GM15510 (cell line): ENCODE results near the gene TGM5.

Experiments
- POLR2A ChIP-seq: IDR thresholded peaks from 3 replicates; pipeline ENCODE4 v1.6.1; 2011; ENCODE audit warnings: borderline replicate concordance; ENCODE audit not compliant: insufficient read length; ENCODE audit errors: extremely low read depth

Gene TGM5, protein sequence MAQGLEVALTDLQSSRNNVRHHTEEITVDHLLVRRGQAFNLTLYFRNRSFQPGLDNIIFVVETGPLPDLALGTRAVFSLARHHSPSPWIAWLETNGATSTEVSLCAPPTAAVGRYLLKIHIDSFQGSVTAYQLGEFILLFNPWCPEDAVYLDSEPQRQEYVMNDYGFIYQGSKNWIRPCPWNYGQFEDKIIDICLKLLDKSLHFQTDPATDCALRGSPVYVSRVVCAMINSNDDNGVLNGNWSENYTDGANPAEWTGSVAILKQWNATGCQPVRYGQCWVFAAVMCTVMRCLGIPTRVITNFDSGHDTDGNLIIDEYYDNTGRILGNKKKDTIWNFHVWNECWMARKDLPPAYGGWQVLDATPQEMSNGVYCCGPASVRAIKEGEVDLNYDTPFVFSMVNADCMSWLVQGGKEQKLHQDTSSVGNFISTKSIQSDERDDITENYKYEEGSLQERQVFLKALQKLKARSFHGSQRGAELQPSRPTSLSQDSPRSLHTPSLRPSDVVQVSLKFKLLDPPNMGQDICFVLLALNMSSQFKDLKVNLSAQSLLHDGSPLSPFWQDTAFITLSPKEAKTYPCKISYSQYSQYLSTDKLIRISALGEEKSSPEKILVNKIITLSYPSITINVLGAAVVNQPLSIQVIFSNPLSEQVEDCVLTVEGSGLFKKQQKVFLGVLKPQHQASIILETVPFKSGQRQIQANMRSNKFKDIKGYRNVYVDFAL

DNA sequence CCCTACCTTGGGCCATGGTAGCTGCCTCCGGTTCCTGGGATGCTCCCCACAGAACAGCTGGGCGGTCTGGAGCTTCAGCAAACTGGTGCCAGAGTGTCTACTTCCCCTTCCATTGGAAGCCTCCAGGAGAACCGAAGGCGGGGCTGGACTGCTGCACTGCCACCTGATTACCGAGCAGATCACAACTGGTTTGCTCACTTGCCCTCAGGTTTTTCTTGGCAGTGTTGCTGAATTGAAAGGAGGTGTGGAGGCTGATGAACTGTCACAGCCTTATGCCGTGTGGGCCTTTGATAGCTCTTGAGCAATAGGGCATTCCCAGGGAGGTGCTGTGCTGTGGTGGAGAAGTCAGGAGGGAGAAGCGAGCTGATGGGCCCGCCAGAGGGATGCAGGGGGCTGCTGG, at the start of gene TGM5:
TSS of gene TGM5 (minus strand) at position 95 of the 400 bp plus-strand sequence. CDS start at position 16, 79 bp downstream.
- no peak for TF ChIP-seq POLR2A

DNA sequence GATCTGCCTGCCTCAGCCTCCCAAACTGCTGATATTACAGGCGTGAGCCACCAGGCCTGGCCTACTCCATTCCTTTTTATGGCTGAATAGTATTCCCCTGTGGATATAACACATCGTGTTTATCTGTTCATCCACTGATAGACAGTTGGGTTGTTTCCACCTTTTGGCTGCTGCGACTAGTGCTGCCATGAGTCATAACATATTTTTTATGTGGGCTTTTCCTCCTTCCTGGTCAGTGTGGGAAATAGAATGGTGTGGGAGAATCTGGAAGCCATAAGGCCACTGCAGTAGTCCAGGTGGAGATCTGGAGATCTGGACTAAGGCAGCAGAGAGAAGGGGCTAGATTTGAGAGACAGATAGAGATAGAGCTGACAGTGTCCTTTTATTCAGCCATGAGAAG, 47.4 kb upstream of the TGM5 start:
- TF ChIP-seq POLR2A: no peak

DNA sequence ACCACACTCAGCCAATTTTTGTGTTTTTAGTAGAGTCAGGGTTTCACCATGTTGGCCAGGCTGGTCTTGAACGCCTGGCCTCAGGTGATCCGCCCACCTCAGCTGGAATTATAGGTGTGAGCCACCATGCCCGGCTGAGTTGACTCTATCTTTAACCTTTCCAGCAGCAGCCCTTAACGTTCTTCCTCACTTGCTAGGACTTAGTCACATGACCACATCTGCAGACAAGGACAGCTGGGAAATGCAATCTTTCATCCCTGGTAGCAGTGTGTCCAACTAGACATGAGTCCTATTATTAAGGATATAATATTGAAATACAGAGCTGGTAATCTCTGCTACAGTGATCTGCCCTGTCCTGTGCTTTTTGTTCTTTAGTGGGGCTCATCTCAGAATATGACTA, 45.6 kb upstream of the TGM5 start:
- TF ChIP-seq POLR2A: no peak

DNA sequence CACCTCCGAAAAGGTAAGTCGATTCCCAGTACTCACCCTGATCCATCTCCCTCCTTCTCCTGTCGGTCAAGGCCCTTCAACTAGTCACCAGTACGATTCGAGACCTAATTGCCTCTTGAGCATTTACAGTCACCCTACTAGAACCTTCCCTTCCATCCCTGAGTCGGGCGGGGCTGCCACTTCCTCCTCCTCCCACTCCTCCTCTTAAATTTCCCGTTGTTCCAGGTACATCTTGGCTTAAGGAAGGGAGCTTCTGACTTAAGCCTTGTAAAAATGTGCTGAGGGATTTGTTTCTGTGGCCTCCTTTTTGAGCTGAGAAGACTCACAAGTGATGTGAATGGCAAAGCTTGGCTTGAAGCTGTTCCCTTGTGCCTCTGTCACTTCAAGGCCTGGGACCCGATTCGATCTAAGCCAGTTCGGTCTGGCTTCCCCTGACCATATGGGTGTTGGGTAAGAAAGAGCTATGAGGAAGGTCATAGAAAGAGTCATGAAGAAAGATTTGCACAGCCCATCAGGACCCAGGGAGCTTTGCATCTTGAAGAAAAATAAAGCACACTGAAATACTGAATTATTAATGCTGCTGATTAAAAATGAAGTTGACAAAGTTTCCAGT, 35.6 kb upstream of the TGM5 start, which contains the start of gene TGM7:
TSS of gene TGM7 (minus strand) at position 51 of the 613 bp plus-strand sequence.
- TF ChIP-seq POLR2A: no peak

DNA sequence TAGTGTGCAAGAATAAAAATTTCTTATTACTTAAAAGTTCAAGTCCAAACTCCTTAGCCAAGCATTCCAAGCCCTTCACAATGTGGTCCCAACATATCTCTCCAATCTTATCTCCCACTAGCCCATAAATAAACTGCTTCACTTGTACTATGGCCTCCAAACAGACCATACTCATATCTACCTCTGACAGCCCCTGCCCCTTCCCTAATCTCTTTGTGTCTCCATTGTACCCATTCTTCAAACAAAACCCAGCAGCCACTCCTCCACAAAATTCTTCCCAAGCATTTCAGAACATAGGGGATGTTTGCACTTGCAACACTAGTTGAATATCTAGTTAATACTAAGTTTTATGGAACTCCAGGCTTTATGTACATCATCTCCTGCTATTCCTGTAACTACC, 33.2 kb upstream of the TGM5 start:
- no peak for TF ChIP-seq POLR2A

DNA sequence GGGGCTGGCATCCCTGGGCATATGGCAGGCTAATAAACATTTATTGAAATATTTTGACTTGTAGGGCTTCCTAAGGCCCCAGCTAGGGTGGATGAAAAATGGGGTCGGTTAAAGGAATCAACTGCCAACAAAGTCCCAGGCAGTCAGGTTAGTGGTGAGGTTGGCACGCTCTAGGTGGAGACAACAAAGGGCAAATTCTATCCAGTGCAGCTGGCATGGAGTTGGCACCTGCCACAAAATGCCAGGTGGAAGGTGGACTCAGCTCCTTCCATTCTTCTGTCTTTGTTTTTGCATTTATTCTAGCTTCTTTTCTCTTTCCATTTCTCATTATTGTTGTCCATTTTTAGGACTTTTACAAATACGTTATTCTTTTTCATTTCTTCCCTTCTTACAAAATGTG, 32.7 kb upstream of the TGM5 start:
- no peak for TF ChIP-seq POLR2A

DNA sequence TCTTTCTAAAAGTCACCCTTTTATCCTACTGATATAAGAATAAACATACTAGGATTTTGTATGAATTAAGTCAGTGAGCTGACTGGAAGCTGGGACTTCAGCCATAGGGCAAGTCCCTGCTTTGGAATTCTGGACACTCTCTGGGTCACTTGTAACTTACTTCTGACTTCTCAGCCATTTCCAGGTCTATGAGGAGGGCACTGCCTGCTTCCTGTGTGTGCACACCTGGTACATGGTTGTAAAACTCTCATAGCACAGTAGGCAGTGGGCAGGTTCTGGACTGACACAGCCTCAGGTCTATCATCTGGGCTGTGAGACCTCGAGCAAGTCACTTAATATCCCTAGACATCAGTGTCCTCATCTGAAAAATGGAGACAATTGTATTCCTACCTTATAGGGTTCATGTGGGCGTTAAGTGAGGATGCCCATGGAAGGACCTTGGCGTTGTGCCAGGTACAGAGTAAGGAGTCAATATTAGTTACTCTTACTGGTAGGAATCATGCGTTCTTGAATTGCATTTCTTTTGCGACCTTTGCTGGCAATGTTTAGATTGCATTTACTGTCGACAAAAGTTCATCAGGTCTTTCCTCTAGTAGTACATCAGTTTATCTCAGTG, 27.5 kb upstream of the TGM5 start:
- no peak for TF ChIP-seq POLR2A

DNA sequence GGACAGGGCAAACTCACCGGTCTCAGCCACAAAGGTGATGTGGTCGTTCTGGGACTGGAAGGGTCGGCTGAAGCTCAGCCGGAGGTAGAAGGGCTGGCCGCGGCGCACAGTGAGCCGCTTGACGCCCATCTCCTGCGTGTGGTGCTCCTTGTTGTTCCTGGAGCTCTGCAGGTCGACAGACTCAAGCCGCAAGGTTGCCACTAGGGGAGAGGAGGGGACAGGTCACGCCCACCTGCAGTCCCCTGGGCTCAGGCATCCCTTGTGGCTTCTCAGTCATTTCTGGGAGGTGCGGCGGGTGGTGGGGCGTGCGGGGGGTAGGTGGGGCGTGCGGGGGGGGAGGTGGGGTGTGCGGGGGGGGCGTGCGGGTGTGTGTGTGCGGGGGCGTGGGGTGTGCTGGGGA, 26.7 kb upstream of the TGM5 start:
- no peak for TF ChIP-seq POLR2A

DNA sequence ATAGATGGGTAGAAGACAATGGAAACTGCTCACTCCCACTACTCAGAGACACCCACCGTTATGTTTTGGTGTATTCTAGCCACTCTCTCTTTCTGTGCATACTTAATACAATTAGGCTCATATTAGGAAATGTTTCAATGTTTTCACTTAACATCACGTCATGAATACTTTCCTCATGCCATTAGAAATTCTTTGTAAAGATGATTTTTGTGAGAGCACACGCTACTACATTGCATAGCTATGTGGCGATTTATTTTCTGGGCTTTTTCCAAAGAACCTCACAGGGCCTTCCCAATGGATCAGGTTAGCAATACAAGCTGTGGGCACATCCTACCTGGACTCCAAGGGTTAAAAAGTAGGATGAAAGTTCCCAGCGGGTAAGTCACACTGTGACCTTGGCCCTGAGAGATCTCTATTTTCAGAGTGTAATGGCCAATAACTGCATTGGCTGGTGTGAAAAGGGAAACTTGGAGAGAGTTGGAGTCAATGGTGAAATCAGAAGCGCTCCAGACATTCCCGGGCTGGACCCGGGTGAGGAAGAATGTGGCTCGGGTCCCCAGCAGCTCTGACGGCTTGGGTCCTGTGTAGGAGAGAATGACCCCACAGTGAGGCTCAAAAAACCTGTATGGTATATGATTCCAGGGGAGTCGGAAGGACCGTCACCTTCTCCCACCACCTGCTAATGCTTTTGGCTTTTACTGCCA, 25.8 kb upstream of the TGM5 start:
- TF ChIP-seq POLR2A: no peak

DNA sequence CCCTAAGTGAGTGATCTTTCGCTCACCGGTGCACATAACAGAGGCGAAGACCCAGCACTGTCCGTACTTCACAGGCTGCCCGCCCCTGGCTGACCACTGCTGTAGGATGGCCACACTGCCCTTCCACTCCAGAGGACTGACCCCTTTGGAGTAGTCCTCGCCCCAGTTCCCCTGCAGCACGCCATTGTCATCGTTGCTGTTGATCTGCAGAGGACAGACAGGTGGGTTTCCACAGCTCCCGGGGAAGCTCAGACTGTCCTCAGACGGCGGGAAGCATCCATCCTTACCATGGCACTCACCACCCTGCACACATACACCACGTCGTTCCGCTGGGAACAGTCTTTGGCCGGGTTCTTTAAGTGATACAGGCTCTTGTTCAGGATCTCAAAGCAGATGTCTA, 20.5 kb upstream of the TGM5 start:
- no peak for TF ChIP-seq POLR2A

DNA sequence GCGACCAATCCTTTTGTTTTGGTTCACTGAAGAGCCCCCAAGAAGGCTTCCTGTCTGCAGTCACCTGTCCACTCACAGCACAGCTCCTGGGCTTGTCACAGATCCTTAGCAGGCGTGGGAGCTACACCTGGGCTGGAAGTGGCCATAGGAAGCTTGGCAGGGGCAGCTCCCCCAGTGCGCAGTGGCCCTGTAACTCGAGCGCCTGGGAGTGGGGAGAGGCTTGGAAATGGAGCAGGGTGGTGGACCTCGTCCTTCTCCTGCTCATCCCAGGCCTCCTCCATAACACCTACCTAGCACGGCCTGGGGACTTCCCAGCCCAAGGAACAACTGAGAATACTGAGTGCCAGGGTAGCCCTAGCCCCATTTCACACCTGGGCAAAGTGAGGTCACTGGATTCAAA, 19.3 kb upstream of the TGM5 start:
- no peak for TF ChIP-seq POLR2A

DNA sequence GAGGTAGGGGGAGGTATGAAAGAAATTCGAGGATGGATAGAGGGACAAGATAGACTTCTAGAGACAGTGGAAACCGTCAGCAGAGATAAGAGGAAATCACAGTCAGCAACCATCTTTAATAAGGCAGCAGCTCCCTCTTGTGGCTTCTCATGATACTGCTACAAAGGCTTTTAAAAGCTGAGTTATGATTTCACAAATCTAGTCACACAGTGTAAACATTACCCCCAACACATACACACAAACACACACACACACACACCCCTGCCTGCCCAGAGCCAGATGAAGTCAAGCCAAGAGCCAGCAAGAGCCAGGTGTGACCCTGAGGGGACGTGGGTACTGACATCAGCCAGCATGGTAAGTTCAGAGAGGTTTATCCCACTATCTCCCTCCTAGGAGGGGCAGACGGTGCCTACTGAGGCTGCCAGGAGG, 18.9 kb upstream of the TGM5 start:
- TF ChIP-seq POLR2A: no peak

DNA sequence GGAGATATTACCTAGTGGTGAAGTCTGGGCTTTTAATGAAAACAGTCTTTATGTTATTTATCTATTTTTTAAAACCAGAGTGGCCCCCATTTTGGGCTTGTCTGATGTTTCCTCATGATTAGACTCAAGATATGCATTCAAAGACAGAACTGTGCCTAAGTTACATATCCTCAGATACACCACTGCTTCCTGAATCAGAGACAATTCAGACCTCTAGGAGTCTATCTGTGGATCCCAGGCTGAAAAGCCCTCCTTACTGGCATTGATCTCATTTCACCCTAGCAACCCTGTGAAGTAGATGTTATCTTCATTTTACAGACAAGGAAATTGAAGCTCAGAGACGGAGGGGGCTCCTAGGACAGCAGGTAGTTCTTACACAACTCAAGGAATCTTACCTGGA, 16.8 kb upstream of the TGM5 start:
- no peak for TF ChIP-seq POLR2A

DNA sequence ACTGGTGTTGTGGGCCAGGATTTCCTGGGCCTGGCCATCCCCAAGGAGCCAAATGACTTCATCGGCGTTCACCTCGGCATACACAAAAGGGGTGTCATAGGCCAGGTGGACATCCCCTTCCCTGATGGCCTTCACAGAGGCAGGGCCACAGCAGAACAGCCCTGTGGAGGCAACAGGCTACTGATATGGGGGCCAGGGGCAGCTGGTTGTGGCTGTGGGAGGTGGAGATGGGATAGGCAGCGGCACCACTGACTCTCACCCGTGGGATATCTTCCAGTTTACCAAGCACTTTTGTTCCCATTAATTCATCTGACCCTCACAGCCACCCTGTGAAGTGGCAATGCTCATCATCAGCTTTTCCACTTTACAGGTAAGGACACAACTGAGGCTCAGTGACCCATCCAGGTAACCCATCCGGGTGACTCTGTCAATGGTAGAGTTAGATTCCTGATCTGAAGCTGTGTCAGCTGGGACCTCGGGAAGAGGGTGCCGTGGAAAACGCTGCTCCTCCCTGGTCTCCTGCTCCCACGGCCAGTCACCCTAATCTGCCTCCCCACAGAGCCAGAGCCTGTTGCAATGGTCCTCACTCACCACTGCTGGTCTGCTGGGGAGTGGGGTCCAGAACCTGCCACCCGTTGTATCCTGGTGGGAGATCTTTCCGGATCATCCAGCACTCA, 15.3 kb upstream of the TGM5 start:
- TF ChIP-seq POLR2A: no peak
